ENCODE data around the gene TSPAN9. TPM values are rescaled to one million over a fixed set of nuclear protein-coding genes. Genes with fewer than 3 reads are reported as not detected.

The TSPAN9 gene
- polyA plus RNA-seq, 1 donor (not counting 4 experiments of a cell fraction or from before 2014, with no cell fraction given) = 27.5 TPM

DNA sequence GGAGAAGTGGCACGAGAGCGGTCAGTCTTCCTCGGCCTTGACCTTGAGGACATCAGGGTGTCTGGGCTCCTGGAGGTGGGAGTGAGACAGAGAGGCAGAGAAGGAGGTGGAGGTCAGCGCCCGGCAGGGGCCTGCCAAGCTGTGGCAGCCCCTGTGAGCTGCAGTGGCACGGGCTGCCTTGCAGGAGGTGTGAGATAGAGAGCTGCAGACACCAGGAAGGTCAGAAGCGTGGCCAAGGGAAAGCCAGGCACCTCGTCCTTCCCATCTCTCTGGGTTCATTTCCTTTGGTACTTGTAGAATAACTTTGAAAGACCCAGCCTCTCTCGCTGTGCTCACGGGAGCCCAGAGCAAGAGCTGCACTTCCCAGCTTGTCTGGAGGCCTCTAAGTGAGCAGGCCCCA is 98.1 kb downstream of the TSPAN9 start:
- peaks cover 12% of the 10 kb centered on the region for H3K4me1 ChIP-seq (ENCODE audit: control insufficient read depth, extremely low read depth, insufficient read depth, low read length)
- H3K4me3 ChIP-seq (ENCODE audit: control insufficient read depth in 2 of 3, extremely low read depth in 1 of 3, insufficient read depth in 2 of 3, low read depth in 1 of 3, low read length in 3 of 3) = no peak overlapping the region
- H3K4me2 ChIP-seq (ENCODE audit: control insufficient read depth, extremely low read depth, insufficient read depth, low read depth, low read length) = no peak overlapping the region
- dilution Hi-C loops (cut with MboI; ENCODE audit: extremely low pct_ligation_motif_present, low sequenced_read_pairs) = no loop called here
- H3K27me3 ChIP-seq (ENCODE audit: control insufficient read depth, extremely low read depth, insufficient read depth, low read length) = no peaks in the 10 kb centered on the region
- peaks cover 0 to 4% of the 10 kb centered on the region in 2 experiments for H3K36me3 ChIP-seq (ENCODE audit: control insufficient read depth in 2 of 2, extremely low read depth in 1 of 2, insufficient read depth in 2 of 2, low read length in 2 of 2)
- no peak overlapping the region for H3K9ac ChIP-seq (ENCODE audit: control insufficient read depth, extremely low read depth, insufficient read depth, low read length)
- peaks cover 5% of the 10 kb centered on the region for H3K79me2 ChIP-seq (ENCODE audit: control insufficient read depth, insufficient read depth, low read length)
- no peak for FAIRE-seq
- no peak overlapping the region for H2AFZ ChIP-seq (ENCODE audit: control insufficient read depth, low read length)
- peaks cover 8% of the 10 kb centered on the region for H4K20me1 ChIP-seq (ENCODE audit: control insufficient read depth, extremely low read depth, insufficient read depth, low read length)
- no peaks in the 10 kb centered on the region for H3K9me3 ChIP-seq (ENCODE audit: control insufficient read depth, low read depth, low read length)
- no peak overlapping the region for H3K27ac ChIP-seq (ENCODE audit: control insufficient read depth, insufficient read depth, low read length)
- DNase-seq (ENCODE audit: low read depth, low spot score) = no peak
- TF ChIP-seq, protein P1, sequence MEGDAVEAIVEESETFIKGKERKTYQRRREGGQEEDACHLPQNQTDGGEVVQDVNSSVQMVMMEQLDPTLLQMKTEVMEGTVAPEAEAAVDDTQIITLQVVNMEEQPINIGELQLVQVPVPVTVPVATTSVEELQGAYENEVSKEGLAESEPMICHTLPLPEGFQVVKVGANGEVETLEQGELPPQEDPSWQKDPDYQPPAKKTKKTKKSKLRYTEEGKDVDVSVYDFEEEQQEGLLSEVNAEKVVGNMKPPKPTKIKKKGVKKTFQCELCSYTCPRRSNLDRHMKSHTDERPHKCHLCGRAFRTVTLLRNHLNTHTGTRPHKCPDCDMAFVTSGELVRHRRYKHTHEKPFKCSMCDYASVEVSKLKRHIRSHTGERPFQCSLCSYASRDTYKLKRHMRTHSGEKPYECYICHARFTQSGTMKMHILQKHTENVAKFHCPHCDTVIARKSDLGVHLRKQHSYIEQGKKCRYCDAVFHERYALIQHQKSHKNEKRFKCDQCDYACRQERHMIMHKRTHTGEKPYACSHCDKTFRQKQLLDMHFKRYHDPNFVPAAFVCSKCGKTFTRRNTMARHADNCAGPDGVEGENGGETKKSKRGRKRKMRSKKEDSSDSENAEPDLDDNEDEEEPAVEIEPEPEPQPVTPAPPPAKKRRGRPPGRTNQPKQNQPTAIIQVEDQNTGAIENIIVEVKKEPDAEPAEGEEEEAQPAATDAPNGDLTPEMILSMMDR (optimal IDR thresholded peaks at IDR 0.05 in 1 of 3, IDR thresholded peaks at IDR 0.05 in 1 of 3, conservative IDR thresholded peaks at IDR 0.05 in 1 of 3; ENCODE audit: extremely low read depth in 1 of 3, insufficient read depth in 2 of 3, low read length in 3 of 3) = no peak
- TF ChIP-seq EZH2 (IDR thresholded peaks at IDR 0.05; ENCODE audit: low read length) = no peak
- no peaks in the 10 kb centered on the region for H3K9me1 ChIP-seq (ENCODE audit: control insufficient read depth, extremely low read depth, insufficient read depth, low read length)

DNA sequence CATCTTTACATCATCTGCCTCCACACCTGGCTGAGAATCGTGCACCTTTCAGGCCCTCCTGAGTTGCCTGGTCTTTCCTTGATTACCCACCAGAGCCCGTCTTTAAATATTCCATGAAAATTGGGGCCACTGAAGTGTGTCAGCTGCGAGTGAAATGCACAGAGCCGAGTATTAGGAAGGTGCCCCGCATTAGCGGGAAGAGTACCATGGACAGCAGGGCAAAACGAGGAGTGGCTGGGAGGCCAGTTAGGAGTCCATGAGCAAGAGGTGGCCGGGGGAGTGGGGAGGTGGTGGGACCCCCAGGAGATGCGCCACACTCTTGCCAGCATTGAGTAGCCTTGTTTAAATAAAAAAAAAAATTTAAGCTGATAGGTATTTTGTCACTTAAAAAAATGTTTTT is 99.6 kb downstream of the TSPAN9 start:
- Histone ChIP-seq H3K9me3 (ENCODE audit: control insufficient read depth, low read depth, low read length) (no peaks in the 10 kb centered on the region), H3K27ac (ENCODE audit: control insufficient read depth, insufficient read depth, low read length) (no peak overlapping the region), H3K36me3 (ENCODE audit: control insufficient read depth in 2 of 2, extremely low read depth in 1 of 2, insufficient read depth in 2 of 2, low read length in 2 of 2) (peaks cover 0 to 4% of the 10 kb centered on the region in 2 experiments), H2AFZ (ENCODE audit: control insufficient read depth, low read length) (no peak overlapping the region), H3K9me1 (ENCODE audit: control insufficient read depth, extremely low read depth, insufficient read depth, low read length) (no peaks in the 10 kb centered on the region), H3K79me2 (ENCODE audit: control insufficient read depth, insufficient read depth, low read length) (peaks cover 5% of the 10 kb centered on the region), H3K9ac (ENCODE audit: control insufficient read depth, extremely low read depth, insufficient read depth, low read length) (no peak overlapping the region), H3K4me3 (ENCODE audit: control insufficient read depth in 2 of 3, extremely low read depth in 1 of 3, insufficient read depth in 2 of 3, low read depth in 1 of 3, low read length in 3 of 3) (no peak overlapping the region), H3K27me3 (ENCODE audit: control insufficient read depth, extremely low read depth, insufficient read depth, low read length) (no peaks in the 10 kb centered on the region), H3K4me1 (ENCODE audit: control insufficient read depth, extremely low read depth, insufficient read depth, low read length) (no peaks in the 10 kb centered on the region), H4K20me1 (ENCODE audit: control insufficient read depth, extremely low read depth, insufficient read depth, low read length) (peaks cover 8% of the 10 kb centered on the region), H3K4me2 (ENCODE audit: control insufficient read depth, extremely low read depth, insufficient read depth, low read depth, low read length) (no peak overlapping the region)
- DNase-seq (ENCODE audit: low read depth, low spot score) (no peak), FAIRE-seq (no peak)
- TF ChIP-seq EZH2 (IDR thresholded peaks at IDR 0.05; ENCODE audit: low read length) = no peak
- TF ChIP-seq, protein P1 (optimal IDR thresholded peaks at IDR 0.05 in 1 of 3, IDR thresholded peaks at IDR 0.05 in 1 of 3, conservative IDR thresholded peaks at IDR 0.05 in 1 of 3; ENCODE audit: extremely low read depth in 1 of 3, insufficient read depth in 2 of 3, low read length in 3 of 3) = no peak
- dilution Hi-C loops (cut with MboI; ENCODE audit: extremely low pct_ligation_motif_present, low sequenced_read_pairs) = no loop called here
